NB4 (cell line): ENCODE measurements around the gene HOXB3.

Experiments
- DNase-seq: peaks from one replicate; pipeline ENCODE4 v3.0.0; 2010; ENCODE audit warnings: low read depth
- H3K4me3 ChIP-seq: one replicate; pipeline ENCODE4 v1.5.1; 2011; ENCODE audit warnings: mild to moderate bottlenecking, low read depth, low read length, moderate library complexity
- MYC ChIP-seq: IDR thresholded peaks from 2 replicates; pipeline ENCODE4 v1.6.1; 2011; ENCODE audit warnings: low read depth, low read length
- POLR2A ChIP-seq: IDR thresholded peaks from 2 replicates; pipeline ENCODE4 v1.6.1; 2011; ENCODE audit warnings: mild to moderate bottlenecking; ENCODE audit not compliant: insufficient read length; ENCODE audit errors: extremely low read depth
- TF ChIP-seq, protein P1 (sequence below): IDR thresholded peaks from one replicate; pipeline ENCODE4 v1.5.1; 2012; ENCODE audit warnings: low read depth, low read length
- TF ChIP-seq, protein P2 (sequence below): IDR thresholded peaks from 2 replicates; pipeline ENCODE4 v1.6.1; 2011; ENCODE audit warnings: low read depth, low read length

The HOXB3 gene

DNA sequence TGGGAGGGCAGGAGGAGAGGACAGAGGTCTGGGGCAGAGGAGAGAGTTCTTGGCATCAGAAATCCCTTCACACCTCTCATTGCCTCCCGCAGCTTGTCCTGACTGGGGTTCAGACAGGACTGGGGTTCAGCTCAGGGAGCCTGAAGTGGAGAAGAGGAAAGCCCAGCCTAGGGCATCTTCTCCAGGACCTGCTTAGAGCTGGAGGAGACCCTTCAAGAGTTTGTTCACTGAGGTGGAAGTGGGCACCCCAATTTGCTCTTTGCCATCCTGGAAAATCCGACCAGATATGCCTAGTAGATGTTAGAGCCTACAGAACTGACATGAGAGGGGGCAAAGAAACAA, 2.0 kb downstream of the HOXB3 start:
- no peak overlapping the region for H3K4me3 ChIP-seq
- TF ChIP-seq, protein P1, sequence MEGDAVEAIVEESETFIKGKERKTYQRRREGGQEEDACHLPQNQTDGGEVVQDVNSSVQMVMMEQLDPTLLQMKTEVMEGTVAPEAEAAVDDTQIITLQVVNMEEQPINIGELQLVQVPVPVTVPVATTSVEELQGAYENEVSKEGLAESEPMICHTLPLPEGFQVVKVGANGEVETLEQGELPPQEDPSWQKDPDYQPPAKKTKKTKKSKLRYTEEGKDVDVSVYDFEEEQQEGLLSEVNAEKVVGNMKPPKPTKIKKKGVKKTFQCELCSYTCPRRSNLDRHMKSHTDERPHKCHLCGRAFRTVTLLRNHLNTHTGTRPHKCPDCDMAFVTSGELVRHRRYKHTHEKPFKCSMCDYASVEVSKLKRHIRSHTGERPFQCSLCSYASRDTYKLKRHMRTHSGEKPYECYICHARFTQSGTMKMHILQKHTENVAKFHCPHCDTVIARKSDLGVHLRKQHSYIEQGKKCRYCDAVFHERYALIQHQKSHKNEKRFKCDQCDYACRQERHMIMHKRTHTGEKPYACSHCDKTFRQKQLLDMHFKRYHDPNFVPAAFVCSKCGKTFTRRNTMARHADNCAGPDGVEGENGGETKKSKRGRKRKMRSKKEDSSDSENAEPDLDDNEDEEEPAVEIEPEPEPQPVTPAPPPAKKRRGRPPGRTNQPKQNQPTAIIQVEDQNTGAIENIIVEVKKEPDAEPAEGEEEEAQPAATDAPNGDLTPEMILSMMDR, result no peak
- no peak for TF ChIP-seq POLR2A
- TF ChIP-seq, protein P2, sequence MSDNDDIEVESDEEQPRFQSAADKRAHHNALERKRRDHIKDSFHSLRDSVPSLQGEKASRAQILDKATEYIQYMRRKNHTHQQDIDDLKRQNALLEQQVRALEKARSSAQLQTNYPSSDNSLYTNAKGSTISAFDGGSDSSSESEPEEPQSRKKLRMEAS, result no peak
- TF ChIP-seq MYC, result no peak
- DNase-seq, result no peak

DNA sequence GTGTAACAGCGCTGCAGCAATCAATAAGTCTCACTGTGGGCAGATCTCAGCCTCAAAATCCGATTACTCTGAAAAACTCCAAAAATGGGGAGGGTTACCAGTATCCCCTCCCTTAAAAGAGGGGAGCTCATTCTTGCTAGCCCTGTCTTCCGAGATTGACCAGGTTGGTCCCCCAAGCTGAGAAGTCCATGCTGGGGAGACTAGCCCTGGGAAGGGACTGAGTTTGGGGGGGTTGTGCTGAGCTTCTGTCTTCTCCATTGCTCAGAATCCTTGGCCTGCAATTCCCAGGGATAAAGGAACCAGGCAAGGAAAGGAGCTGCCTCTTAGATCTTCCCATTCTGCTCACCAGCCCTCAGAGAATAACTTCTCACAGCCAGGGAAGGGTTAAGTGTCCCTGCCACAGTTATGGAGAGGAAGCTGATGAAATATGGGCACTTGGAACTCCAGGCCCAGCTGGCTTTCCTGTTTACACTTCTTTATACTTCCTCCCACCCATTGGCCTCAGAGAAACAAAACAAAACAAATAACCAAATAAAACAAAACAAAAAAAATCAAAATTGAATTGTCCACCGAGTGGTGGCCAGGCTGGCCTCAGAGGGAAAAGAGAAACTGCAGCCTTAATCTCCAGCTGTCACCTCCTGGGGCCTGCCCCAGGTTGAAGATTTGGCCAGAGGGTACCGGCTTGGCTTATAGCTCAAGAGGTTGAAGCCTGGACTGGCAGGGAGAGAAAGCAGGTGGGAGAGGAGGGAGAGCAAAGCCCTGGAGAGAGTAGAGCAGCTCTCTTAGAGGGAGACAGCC, 2.6 kb downstream of the HOXB3 start:
- H3K4me3 ChIP-seq, result no peak overlapping the region
- DNase-seq, result no peak
- TF ChIP-seq, protein P1, result no peak
- TF ChIP-seq, protein P2, result no peak
- TF ChIP-seq POLR2A, result no peak
- no peak for TF ChIP-seq MYC

DNA sequence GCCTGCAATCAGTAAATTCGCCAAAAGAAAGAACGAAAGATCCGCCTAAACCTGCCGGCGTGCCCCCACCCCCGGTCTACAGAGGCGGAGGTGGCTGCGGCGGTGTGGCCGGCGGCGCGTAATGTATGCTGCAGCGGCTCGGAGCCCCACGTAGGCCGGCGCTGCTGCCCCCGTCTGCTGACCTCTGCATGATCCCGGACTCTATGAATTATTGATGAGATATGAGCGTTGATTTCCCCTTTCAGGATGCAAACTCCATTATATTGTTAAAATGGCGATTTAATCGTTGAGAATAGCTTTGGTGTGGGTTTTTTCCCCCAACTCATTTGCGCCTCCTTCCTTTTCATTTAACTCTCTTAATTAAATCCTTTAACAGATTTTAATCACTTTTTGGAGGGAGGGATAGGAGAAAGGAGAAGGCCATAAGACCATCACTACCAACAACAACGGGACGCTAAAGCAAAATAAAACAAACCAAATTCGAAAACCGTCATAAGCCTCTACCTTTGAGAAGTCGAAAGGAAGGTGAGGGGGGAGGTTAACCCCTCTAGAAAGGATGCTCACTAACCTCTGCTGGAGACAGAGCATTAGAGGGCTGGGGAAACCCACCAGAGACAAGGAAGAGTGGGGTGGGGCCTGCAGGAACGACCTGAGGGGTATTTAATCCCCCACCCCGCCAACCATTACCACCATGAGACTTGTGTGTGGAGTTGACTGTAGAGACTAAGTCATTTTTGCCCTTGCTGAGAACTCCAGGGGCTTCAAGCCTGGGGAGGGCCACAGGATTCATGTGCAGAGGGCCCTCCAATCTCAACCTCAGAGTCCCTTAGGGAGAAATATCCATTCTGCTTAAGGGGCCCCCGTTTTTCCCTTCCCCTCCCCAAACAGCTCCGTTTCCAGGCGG, 3.4 kb downstream of the HOXB3 start:
- H3K4me3 ChIP-seq, result no peak overlapping the region
- TF ChIP-seq, protein P2, result no peak
- TF ChIP-seq, protein P1, result no peak
- TF ChIP-seq MYC (no peak), POLR2A (no peak)
- DNase-seq, result no peak

DNA sequence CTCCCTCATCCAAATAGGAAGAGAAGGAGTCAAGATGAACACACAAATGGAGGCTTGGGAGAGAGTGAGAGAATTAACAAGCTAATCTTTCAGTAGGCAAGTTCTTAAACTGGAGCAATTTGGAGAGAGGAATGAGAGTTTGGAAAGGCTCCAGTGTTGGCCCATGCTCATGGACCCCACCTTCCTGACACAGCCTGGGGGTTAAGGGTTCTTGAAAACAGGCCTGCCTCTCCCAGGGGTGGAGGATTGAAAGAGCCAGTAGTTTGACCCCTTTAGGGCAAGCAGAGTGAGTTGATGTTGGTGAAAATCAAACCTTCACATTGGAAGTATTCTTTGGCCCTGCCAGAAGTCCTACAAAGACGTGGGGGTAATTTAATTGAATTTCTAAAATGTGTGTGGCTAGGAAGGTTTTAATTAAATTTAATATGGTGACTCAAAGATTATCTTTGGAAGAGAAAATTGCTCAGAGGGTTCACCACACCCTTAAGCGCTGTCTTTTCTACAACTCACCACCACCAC, 5.8 kb downstream of the HOXB3 start:
- no peak for DNase-seq
- H3K4me3 ChIP-seq, result no peak overlapping the region
- TF ChIP-seq MYC (no peak), POLR2A (no peak)
- TF ChIP-seq, protein P2, result no peak
- TF ChIP-seq, protein P1, result no peak

DNA sequence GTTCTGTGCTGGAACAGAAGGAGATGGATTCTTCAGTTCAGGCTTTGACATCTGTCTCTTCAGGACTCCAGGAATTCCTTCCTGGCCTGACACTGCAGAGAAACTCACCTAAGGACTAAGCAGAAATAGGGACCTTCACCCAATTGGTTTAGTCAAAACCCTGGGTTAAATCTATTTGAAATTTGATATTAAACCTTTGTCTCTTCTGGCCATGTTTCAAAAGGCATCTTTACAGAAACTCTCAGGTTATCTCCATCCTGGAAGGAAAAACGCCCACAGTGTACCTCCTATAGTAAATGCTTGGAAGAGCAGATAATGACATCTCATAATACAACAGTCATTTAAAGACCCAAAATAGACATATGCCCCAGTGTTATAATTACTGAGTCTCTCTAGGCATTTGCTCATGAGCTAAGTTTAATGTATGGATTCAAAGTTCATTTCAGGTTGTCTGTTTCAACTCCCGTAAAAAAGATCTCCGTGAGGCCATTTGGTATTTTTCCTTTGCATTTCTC, 6.3 kb downstream of the HOXB3 start:
- no peak for DNase-seq
- H3K4me3 ChIP-seq, result no peak overlapping the region
- TF ChIP-seq, protein P1, result no peak
- TF ChIP-seq, protein P2, result no peak
- TF ChIP-seq POLR2A (no peak), MYC (no peak)
